NCI-H128 (cell line): ENCODE results near the gene EHBP1L1.
"Not testable (repeated sequence)": the region's sequence is repeated elsewhere in the genome, so short reads cannot be mapped to it uniquely, and the experiment has no call there.

Experiments
- DNase-seq: peaks from one replicate; lab custom pipeline; 2025; ENCODE audit not compliant: unreplicated experiment; lab: John Stamatoyannopoulos, UW

The EHBP1L1 gene

DNA sequence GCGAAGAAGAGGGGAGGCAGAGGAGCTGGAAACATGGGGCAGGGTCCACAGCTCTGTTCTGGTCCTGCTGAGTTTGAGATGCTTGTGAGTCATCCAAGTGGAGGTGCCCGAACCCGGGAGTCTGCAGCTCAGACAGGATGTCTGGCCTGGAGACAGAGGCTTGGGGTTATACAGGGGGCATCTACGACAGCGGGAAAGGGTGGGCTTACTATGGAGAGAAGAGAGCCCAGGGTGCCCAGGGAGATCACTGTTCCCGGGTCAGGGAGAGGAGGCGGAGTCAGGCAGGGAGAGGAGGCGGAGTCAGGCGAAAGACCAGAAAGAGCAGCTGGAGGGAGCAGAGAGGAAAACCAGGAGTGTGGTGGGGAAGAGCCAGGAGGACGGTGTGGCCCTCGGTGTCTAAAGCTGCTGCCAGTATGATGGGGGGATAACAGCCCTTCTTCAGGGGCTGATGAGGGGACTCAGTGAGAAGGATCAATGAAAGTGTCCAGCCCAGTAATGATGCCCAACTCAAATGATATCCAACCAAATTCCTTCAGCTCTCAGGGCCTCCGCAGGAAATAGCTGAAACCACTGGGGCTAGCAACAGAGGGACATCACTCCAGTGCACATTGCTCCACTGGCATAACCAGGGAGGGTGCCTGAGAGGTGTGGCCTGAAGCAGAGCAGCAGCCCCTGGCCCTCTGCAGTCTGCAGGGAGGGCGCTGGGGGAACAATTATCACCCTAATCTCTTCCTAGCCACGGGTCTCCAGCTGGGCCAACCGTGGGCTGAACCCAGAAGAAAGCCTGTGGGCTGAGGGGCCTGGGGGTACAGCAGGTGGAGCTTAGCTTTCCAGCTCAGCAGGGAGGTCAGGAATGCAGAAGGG, 15.1 kb upstream of the EHBP1L1 start:
- no peak for DNase-seq

DNA sequence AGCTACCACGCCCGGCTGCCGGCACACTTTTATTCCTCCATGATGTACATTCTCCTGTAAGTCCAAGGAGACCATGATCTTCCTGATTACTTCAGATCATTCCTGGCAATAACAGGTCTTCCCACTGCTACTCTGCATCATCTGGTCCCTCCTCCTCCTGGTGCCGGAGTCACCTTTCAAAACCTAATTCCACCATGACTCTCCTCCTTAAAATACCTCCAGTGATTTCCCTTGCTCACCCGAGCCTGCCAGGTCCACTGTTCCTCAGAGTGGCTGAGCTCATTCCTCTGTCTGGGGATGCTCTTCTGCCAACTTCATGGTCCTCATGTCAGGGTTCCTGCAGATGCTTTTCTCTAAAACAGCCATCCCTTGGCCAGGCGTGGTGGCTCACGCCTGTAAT, 13.8 kb upstream of the EHBP1L1 start:
- no peak for DNase-seq

DNA sequence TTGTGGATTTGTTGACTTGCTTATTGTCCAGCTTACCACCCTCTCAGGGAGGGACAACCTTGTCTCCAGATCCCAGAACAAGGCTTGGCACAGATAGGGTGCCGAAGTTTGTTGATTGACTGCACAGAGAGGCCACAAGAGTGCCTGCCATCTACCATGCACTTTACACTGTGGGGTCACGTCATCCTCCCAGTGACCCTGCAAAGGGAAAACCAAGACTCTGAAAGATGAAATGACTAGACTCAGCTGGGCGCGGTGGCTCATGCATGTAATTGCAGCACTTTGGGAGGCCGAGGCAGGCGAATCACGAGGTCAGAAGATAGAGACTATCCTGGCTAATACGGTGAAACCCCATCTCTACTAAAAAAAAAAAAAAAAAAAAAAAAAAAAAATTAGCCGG, 13.1 kb upstream of the EHBP1L1 start:
- no peak for DNase-seq

DNA sequence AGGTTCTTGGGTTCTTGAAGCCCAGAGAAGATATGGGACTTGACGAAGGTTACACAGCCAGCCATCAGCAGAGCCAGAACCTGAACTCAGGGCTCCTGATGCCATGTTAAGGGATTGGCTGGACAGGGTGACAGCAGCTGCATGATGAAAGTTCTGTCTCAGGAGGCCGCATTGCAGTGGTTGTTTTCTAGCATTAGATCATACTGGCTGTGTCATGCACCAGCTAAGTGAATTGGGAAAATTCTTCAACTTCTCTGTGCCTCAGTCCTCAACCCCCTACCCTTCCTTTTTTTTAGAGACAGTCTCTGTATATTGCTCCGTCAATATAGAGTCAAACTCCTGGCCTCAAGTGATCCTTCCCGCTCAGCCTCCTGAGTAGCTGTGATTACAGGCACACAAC, 12.3 kb upstream of the EHBP1L1 start:
- DNase-seq: no peak

DNA sequence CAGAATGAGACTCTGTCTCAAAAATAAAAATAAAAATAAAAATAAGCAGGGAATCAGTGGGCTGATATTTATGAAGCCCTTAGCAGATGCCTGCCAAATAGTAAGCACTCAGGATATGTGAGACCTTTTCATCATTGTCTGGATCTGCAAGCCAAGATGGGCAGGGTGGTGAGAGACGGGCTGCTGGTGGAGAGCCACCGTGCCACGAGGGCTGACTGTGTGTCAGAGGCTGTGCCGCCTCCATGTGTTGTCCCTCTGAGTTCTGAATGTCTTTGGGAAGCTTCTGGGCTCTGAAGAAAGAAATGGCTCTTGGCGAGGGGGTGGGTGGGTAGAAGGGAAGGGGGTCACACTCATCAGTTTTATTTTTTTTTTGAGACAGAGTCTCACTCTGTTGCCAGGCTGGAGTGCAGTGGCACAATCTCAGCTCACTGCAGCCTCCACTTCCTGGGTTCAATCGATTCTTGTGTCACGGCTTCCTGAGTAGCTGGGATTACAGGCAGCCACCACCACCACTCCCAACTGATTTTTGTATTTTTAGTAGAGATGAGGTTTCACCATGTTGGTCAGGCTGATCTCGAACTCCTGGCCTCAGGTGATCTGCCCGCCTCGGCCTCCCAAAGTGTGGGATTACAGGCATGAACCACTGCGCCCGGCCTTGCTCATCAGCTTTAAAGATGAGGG, 10.8 kb upstream of the EHBP1L1 start:
- DNase-seq: not testable (repeated sequence)

DNA sequence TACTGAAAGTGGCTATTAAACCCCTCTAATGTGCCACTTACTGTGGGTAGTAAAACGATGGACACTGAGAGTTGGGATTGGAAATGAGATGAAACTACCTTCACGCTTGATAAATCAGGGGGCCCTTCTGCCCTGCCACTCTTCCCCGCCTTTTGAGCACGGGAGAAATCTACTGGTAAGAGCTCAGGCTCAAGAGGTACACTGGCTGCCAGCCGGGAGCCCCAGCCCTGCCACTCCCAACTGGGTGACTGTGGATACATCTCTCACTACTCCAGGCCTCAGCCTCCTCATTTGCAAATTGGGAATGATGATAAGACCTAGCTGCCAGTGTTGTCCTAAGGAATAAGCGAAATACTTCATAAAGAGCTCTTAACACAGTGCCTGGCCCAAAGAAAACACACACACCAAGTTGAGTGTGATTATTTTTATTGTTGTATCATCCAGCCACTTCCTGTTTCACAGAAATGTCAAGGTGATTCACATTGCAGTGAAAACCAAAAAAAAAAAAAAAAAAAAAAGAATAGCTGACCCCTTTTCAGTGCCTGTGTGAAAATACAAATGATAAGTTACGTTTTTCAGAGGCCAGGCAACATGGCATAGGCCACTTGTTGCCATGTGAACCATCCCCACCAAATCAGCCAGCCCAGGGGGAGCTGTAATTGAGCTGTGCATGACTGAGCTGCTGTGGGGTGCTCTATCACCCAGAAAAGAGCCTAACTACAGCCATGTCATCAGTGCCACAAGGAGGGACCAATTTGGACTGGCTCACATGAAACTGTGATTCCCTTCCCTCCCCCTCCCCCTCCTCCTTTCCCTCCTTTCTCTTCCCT, 10.0 kb upstream of the EHBP1L1 start:
- DNase-seq: no peak

DNA sequence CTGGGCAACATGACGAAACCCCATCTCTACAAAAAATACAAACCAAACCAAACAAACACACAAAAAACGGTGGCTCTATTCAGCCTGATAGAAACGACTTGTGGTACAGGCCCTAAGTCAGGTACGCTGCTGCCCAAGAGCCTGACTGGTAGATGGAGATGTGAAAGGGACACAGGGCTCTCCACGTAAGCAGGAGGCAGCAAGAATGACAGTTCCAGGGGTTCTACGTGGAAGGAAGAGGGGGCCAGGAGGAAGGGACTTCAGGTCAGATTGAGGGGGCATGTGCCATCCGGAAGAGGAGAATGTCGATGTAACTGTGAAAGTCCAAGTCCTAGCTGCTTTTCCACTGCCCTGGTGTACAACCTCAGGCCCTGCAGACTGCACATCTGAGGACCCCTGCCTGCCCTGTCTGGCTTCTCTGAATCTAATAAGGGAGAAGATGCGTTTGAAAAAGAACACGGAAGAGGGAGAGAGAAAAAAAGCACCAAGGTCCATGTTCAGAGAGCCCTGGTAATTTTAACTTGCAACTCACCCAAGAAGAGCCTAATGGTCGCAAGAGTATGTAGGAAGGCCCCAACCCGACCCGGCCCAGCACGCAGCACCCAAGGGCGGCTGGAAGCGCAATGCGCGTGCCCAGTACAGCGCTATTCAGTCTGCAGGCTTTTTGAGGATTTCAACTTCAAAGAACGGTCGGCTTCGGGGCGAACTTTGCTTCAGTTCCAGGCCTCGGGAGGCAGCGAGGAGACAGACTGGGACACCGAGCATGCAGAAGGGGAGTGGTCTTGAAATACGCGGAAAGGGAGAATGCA, 6.5 kb upstream of the EHBP1L1 start:
- no peak for DNase-seq

DNA sequence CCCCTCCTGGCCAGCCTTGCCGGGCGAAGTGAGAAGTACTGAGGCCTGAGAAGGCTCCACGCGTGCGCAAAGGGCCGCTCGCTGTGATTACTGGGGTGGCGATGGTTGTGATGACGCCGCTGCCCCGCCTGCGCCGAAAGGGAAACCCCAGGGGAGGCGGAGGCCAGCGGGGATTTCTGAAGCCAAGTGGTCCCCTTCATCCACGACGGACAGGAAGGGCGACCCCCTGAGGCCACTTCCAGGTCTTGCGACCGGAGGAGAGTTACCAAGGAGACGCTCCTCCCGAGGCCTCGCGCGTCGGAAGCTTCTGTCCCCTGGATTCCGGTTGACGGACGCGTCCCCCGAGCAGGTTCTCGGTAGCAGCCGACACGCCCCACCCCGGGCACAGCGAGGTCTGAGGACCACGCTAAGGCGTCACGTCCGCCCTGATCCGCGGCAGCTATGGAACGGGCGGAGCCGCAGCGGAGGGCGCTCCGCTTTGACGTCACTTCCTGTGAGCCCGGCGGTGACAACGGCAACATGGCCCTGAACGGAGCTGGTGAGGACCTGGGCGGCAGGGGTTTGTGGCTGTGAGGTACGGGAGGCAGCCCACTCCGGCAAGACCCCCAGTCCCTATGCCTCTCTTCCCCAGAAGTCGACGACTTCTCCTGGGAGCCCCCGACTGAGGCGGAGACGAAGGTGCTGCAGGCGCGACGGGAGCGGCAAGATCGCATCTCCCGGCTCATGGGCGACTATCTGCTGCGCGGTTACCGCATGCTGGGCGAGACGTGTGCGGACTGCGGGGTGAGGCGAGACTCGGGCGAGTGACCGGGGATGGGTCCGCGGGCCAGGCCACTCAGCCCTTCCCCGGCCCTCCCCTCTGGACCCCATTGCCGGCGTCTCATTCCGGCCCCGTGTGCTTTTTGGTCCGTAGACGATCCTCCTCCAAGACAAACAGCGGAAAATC, 5.6 kb upstream of the EHBP1L1 start, which contains the start of gene ZNRD2:
TSS of gene ZNRD2 (plus strand) at position 505 of the 946 bp plus-strand sequence. CDS start at position 520, 15 bp downstream.
- peak; percentile 96 for DNase-seq

DNA sequence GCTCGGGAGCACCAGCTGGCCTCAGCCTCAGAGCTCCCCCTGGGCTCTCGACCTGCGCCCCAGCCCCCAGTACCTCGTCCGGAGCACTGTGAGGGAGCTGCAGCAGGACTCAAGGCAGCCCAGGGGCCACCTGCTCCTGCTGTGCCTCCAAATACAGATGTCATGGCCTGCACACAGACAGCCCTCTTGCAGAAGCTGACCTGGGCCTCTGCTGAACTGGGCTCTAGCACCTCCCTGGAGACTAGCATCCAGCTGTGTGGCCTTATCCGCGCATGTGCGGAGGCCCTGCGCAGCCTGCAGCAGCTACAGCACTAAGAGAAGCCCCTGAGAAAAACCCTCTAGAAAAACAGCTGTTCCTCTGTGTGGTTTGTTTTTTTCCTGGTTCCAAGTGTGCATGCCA, 4.4 kb upstream of the EHBP1L1 start:
- no peak for DNase-seq

DNA sequence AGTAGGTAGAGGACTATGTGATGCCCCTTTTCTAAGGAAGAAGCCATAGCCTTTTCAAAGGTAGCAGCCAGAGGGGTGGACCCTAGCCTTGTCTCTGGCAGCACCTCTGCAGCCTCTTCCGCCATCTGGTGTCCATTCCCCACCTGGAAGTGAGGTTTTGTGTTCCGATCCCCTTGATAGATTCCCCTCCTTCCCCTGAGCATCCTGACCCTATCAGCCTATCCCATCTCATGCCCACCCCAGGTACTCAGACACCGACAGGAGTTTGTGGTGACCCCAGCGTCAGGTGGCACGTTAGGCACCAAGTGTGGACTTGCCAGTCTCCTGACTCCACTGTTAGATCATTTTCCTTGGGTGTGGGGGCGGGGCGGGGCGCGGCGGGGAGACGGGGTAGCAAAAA, 3.9 kb upstream of the EHBP1L1 start:
- peak; percentile 34 for DNase-seq

DNA sequence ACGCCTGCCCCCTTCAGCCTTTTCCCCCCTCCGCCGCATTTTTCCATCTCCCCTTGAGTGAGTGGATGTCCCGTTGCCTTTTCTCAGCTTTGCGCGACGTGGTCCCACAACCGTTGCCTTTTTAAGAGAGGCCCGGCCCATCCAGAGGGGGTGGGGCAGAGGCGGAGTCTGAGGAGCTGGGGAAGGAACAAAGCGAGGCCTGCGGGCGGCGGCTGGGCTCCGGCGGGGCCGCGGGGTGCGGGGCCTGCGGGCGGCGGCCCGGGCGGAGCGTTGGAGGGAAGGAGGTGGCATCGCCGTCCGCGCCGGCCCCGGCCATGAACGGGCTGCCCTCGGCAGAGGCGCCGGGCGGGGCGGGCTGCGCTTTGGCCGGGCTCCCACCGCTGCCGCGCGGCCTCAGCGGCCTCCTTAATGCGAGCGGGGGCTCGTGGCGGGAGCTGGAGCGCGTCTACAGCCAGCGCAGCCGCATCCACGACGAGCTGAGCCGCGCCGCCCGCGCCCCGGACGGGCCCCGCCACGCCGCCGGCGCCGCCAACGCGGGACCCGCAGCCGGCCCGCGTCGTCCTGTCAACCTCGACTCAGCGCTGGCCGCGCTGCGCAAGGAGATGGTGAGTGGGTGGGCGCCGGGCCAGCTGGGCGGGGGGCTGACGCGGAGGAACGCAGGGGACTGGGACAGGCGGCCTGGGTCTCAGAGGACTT, 3.3 kb upstream of the EHBP1L1 start, which contains the start of gene FAM89B:
TSS of gene FAM89B (plus strand) at position 183 of the 696 bp plus-strand sequence. CDS start at position 315, 132 bp downstream.
- DNase-seq: peak; percentile 70

DNA sequence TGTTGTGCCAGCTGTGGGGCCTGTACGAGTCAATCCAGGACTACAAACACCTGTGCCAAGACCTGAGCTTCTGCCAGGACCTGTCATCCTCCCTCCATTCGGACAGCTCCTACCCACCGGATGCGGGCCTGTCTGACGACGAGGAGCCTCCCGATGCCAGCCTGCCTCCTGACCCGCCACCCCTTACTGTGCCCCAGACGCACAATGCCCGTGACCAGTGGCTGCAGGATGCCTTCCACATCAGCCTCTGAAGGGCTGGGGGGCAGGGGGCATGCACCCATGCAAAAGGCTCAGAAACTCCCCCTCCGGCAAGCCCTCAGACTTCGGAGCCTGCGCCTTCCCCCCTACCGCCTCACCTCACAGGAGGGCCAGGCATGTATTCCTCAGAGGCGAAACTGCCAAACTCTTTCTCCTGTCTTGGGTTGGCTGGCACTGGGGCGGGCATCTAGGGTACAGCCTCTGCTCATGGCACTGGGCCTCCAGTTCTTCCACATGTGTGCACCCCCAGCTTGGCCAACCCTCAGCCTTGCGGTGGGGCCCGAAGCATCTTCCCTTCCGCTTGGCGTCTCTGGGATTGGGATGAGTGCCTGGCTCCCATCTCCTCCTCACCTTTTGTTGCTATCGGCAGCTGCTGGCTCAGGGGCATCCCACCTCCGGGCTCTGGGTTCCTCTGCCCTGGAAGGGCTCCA, 2.3 kb upstream of the EHBP1L1 start:
- DNase-seq: no peak

DNA sequence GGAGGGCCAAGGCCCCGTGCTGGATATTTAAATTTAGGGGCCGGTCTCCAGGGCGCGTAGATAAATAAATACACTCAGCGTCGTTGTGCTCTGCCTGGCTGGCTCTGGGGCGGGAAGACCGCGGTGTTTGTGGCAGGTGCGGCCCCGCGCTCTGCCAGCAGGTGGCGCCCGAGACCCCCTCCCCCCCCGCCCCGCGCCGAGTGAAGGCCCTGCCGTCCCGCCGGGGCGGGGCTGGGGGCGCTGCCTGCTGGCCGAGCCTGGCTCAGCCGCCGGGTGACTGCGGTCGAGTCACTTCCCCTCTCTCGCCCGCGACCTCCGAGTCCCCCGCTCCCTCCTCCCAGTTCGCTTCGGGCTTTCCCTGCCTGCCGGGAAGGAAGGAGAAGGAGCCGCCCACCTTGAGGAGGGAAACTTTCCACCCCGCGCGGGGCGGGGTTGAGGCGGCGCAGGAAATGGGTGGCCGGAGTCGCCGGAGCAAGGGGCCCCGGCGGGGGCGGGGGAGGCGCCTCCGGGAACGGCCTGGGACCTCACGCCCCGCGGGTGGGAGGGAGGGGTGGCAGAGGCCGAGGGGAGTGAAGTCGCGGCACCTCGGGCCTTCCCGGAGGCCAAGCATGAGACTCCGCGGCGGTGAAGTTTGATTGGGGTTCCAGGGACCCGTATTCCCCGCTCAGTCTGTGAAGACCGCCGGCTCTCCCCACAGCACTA, 1.6 kb upstream of the EHBP1L1 start:
- DNase-seq: peak; percentile 31

DNA sequence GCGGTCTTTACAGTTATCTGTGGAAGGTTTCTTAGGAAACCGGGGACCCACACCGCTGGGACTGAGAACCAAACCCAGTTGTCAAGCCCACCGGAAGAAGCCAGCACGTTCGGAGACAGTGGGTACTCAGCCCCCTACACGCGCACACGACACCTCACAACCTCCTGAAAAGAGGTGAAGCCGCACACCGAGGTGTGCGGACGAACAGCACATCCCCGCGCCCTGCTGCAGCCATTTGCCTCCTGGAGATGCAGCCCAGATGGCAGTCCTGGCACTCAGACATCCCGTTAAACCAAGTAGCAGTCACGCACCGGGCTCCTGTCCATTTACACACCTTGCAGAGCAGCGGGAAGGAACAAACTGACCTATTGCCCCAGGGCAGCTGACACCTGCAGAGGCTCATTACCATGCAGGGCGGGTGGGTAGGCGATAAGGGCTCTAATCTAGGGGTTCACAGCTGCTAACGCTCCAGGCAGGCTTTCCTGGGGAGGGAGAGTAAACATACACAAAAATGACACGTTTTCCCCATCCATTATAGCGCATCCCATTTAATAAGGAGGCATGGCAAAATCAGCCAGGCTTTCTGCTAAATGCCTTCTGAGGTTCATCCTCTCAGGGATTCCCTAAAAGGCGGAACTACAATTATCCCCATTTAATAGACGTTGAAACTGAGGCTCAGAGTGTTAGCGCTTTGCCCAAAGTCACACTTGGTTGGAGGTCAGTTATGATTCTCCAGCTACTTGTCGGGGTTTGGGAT, 864 bp upstream of the EHBP1L1 start:
- DNase-seq: no peak

DNA sequence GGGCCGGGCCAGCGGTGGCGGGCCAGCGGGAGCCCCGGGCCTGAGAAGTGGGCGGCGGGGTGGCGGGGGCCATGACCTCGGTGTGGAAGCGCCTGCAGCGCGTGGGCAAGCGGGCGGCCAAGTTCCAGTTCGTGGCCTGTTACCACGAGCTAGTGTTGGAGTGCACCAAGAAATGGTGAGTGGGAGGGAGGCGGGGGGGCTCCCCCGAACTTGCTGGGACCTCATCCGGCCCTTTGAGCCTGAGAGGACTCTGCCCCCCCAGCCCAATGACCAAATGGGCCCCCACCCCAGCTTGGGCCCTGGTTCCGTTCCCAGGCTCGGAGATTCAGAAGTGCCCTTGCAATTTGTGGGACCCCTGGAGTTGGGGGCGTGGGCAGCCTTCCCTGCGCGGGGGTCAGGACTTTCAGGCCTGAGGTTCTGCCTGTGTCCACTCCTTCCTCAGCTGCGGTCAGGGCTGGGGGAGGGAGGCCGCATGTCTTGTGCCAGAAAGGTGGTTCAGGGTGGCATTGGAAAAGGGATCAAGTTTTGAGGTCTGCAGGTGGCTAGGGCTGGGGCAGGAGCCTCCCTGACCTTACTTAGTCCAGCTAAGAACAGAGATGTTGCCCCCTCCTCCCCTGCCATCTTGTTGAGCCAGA, 496 bp downstream of the EHBP1L1 start:
- DNase-seq: no peak
